Panc1 (cell line): ENCODE results near the gene ABHD14A. TPM values are rescaled to one million over a fixed set of nuclear protein-coding genes. Genes with fewer than 3 reads are reported as not detected.

ENCODE experiments used
- ATAC-seq: fragments of 200-7000 bp; cut with Tn5 transposase; 2 replicates; pipeline ENCODE4 v1.9.1; 2020; ENCODE audit warnings: mild to moderate bottlenecking, moderate library complexity
- BruUV-seq: library from RNA; stranded (reverse); fragments of 400-500 nt; replicated peaks from 2 replicates; lab custom pipeline; 2021; lab: Mats Ljungman, UMichigan
- CTCF ChIA-PET: fragments of 300-600 bp; sonication (Branson Sonifier 250); formaldehyde crosslinking; loops from one replicate; lab custom pipeline; 2022; ENCODE audit warnings: antibody characterized with exemption; lab: Charles Lee
- POLR2A ChIA-PET: fragments of 300-600 bp; sonication (Branson Sonifier 250); formaldehyde crosslinking; loops from one replicate; lab custom pipeline; 2022; ENCODE audit warnings: antibody characterized with exemption; lab: Charles Lee
- DNase-seq: peaks from one replicate; pipeline ENCODE4 v3.0.0-alpha.2; 2010; ENCODE audit warnings: low read depth, low spot score
- H3K27ac ChIP-seq: 2 replicates; pipeline ENCODE4 v1.5.1; 2011; ENCODE audit warnings: mild to moderate bottlenecking, low read length, inconsistent platforms
- H3K27me3 ChIP-seq: fragments of 200-500 bp; sonication (Bioruptor generic); 2 replicates; pipeline ENCODE4 v1.6.0; 2014; ENCODE audit warnings: low read length, inconsistent platforms; ENCODE audit not compliant: control insufficient read depth, insufficient read depth
- H3K36me3 ChIP-seq: fragments of 200-500 bp; sonication (Bioruptor generic); 2 replicates; pipeline ENCODE4 v1.5.1; 2014; ENCODE audit warnings: inconsistent platforms, mild to moderate bottlenecking, low read length, moderate library complexity; ENCODE audit not compliant: control insufficient read depth, insufficient read depth
- H3K4me1 ChIP-seq: 2 replicates; pipeline ENCODE4 v1.5.1; 2011; ENCODE audit warnings: inconsistent platforms, mild to moderate bottlenecking, low read length, moderate library complexity; ENCODE audit not compliant: control insufficient read depth, insufficient read depth
- H3K4me3 ChIP-seq, 2 experiments: 2 replicates each; pipeline ENCODE4 v1.5.1; 2011 to 2012; ENCODE audit warnings: low read depth in 2 of 2, low read length in 2 of 2, mild to moderate bottlenecking in 2 of 2, inconsistent platforms in 1 of 2, moderate library complexity in 1 of 2
- H3K9me3 ChIP-seq: fragments of 200-500 bp; sonication (Bioruptor generic); 2 replicates; pipeline ENCODE4 v1.5.1; 2014; ENCODE audit warnings: low read depth, mild to moderate bottlenecking, inconsistent platforms, low read length, moderate library complexity; ENCODE audit not compliant: control insufficient read depth, insufficient read depth
- CTCF ChIP-seq: fragments of 450-650 bp; IDR thresholded peaks from 2 replicates; pipeline ENCODE4 v1.5.1; 2017; ENCODE audit warnings: mild to moderate bottlenecking
- POLR2AphosphoS5 ChIP-seq: IDR thresholded peaks from 2 replicates; pipeline ENCODE4 v1.6.1; 2012; ENCODE audit warnings: mild to moderate bottlenecking, low read depth, low read length, moderate library complexity
- REST ChIP-seq, 2 experiments: IDR thresholded peaks; 2 replicates each; pipeline ENCODE4 v1.6.1; 2011 to 2012; ENCODE audit warnings: low read depth in 2 of 2, control low read depth in 1 of 2, low read length in 1 of 2, mild to moderate bottlenecking in 1 of 2, moderate library complexity in 1 of 2; ENCODE audit not compliant: insufficient read depth in 1 of 2
- SIN3A ChIP-seq: IDR thresholded peaks from 2 replicates; pipeline ENCODE4 v1.6.1; 2012; ENCODE audit warnings: low read depth, mild to moderate bottlenecking, low read length, moderate library complexity, borderline replicate concordance; ENCODE audit not compliant: insufficient read depth
- TCF7L2 ChIP-seq: IDR thresholded peaks from 2 replicates; pipeline ENCODE4 v1.6.1; 2011; ENCODE audit warnings: mild to moderate bottlenecking, low read depth, low read length, inconsistent platforms
- in situ Hi-C: cut with HindIII; loops from 2 replicates; pipeline ENCODE4 v1.10.0; 2016; ENCODE audit warnings: low sequenced_read_pairs, low pct_unique_long_range_greater_than_20kb
- intact Hi-C: fragments of 100-400 bp; cut with micrococcal nuclease; formaldehyde crosslinking; loops from one replicate; pipeline ENCODE4 v1.10.0; 2022; ENCODE audit not compliant: unreplicated experiment
- total RNA-seq: library from RNA; stranded (reverse); gene quantifications from one replicate; pipeline ENCODE4 v1.2.1, GENCODE V29; 2021; ENCODE audit not compliant: unreplicated experiment

ABHD14A gene
- total RNA-seq, 1 experiment from 2014 or later, result 11.3 TPM

- POLR2A ChIA-PET, result no interaction called here
- H3K4me1 ChIP-seq, result no peaks in the 10 kb centered on the region
- H3K27me3 ChIP-seq, result no peaks in the 10 kb centered on the region
- intact Hi-C loops (no loop called here), in situ Hi-C loops (no loop called here)
- H3K4me3 ChIP-seq, result no peak overlapping the region
- no peaks in the 10 kb centered on the region for H3K36me3 ChIP-seq
- no peak overlapping the region for H3K27ac ChIP-seq
- CTCF ChIA-PET, result no interaction called here
- no peaks in the 10 kb centered on the region for H3K9me3 ChIP-seq
- BruUV-seq, result no TSS peak
- ATAC-seq (no peak), DNase-seq (no peak)
- no peak for TF ChIP-seq CTCF
- no peak for TF ChIP-seq REST (IDR thresholded peaks at IDR 0.05; ENCODE audit: insufficient read depth in 1 of 2, low read depth in 2 of 2, low read length in 1 of 2)
- TF ChIP-seq TCF7L2, result no peak
- no peak for TF ChIP-seq SIN3A
- TF ChIP-seq POLR2AphosphoS5, result no peak
Observed at GRCh38 chr3:51930439-51930838, 44.4 kb upstream of the ABHD14A start.

- in situ Hi-C loops, result no loop called here
- no peaks in the 10 kb centered on the region for H3K36me3 ChIP-seq
- TF ChIP-seq POLR2AphosphoS5, result no peak
- TF ChIP-seq SIN3A, result no peak
- no peak for TF ChIP-seq TCF7L2
- no peak for TF ChIP-seq CTCF
- TF ChIP-seq REST (IDR thresholded peaks at IDR 0.05; ENCODE audit: insufficient read depth in 1 of 2, low read depth in 2 of 2, low read length in 1 of 2), result no peak
- H3K27me3 ChIP-seq, result no peaks in the 10 kb centered on the region
- DNase-seq (no peak), ATAC-seq (no peak)
- CTCF ChIA-PET, result no interaction called here
- intact Hi-C loops, result no loop called here
- H3K4me1 ChIP-seq, result no peaks in the 10 kb centered on the region
- H3K27ac ChIP-seq, result no peak overlapping the region
- POLR2A ChIA-PET, result no interaction called here
- H3K4me3 ChIP-seq, result no peak overlapping the region
- BruUV-seq, result no TSS peak
- no peaks in the 10 kb centered on the region for H3K9me3 ChIP-seq
Observed at GRCh38 chr3:51931756-51932155, 43.1 kb upstream of the ABHD14A start.
